GM12892 (cell line): ENCODE measurements around the gene NUAK2.

Experiments used
- POLR2A ChIP-seq: IDR thresholded peaks from 2 replicates; pipeline ENCODE4 v1.6.1; 2011; ENCODE audit warnings: low read depth, low read length, control low read depth
- POLR2AphosphoS5 ChIP-seq: IDR thresholded peaks from 2 replicates; pipeline ENCODE4 v1.6.1; 2011; ENCODE audit warnings: low read depth, low read length, control low read depth
- TAF1 ChIP-seq: IDR thresholded peaks from 2 replicates; pipeline ENCODE4 v1.6.1; 2011; ENCODE audit warnings: low read depth, mild to moderate bottlenecking, control low read depth, low read length, borderline replicate concordance

DNA sequence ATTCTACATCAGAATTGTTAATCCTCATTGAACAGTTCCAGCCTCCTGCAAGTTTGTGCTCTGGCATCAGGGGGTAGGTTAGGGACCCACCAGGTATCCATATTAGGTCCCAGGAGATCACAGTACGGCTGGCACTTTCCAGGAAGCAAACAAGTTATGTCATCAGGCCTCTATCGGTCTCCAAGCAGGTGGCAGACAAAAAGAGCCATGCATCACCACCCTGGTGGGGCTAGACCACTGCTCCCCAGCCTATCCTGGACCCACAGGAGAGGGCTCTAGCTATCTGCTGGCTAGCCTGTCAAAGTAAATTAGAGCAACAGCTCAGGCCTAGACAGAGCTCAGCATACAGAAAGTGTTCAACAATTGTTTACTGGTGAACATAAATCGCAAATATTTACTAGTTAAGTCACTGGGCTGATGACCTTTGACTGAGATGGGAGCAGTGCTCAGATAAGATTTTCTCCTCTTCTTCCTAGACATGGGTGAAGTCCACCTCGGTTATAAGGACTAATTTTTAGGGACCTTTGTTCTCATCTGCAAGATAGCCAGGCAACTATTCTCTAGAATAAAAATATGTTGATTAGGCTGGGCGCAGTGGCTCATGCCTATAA, 6.4 kb downstream of the NUAK2 start:
- no peak for TF ChIP-seq POLR2A
- TF ChIP-seq TAF1, result no peak
- no peak for TF ChIP-seq POLR2AphosphoS5
